ENCODE measurements around the gene TPST2. TPM values are rescaled to one million over a fixed set of nuclear protein-coding genes. Genes with fewer than 3 reads are reported as not detected.

The TPST2 gene
- total and polyA plus RNA-seq, 2 experiments from 2014 or later, result 17.8 to 44.2 TPM

GRCh38 chr22:26579331-26579886 is 10.5 kb downstream of the TPST2 start:
- H3K4me3 ChIP-seq, result no peak overlapping the region
- H3K4me1 ChIP-seq (ENCODE audit: low read depth), result peaks cover 15% of the 10 kb centered on the region
- TF ChIP-seq CTCF (IDR thresholded peaks at IDR 0.05; ENCODE audit: low read depth, low read length), result no peak
- H3K27me3 ChIP-seq, result no peaks in the 10 kb centered on the region
- no peaks in the 10 kb centered on the region for H3K9me3 ChIP-seq (ENCODE audit: low read depth)
- peak overlapping the region; percentile 53 for H3K27ac ChIP-seq
- no peaks in the 10 kb centered on the region for H3K36me3 ChIP-seq
- no peak for DNase-seq (ENCODE audit: low read depth in 1 of 2, low spot score in 1 of 2)

GRCh38 chr22:26577081-26577480 is 12.9 kb downstream of the TPST2 start:
- Histone ChIP-seq H3K4me3 (no peak overlapping the region), H3K27me3 (no peaks in the 10 kb centered on the region), H3K9me3 (ENCODE audit: low read depth) (no peaks in the 10 kb centered on the region), H3K4me1 (ENCODE audit: low read depth) (peaks cover 15% of the 10 kb centered on the region), H3K27ac (no peak overlapping the region), H3K36me3 (no peaks in the 10 kb centered on the region)
- TF ChIP-seq CTCF (IDR thresholded peaks at IDR 0.05; ENCODE audit: low read depth, low read length), result no peak
- no peak for DNase-seq (ENCODE audit: low read depth in 1 of 2, low spot score in 1 of 2)

GRCh38 chr22:26576026-26576680 is 13.8 kb downstream of the TPST2 start:
- no peak for TF ChIP-seq CTCF (IDR thresholded peaks at IDR 0.05; ENCODE audit: low read depth, low read length)
- DNase-seq (ENCODE audit: low read depth in 1 of 2, low spot score in 1 of 2), result no peak
- H3K9me3 ChIP-seq (ENCODE audit: low read depth), result no peaks in the 10 kb centered on the region
- no peaks in the 10 kb centered on the region for H3K36me3 ChIP-seq
- H3K4me3 ChIP-seq, result no peak overlapping the region
- peaks cover 15% of the 10 kb centered on the region for H3K4me1 ChIP-seq (ENCODE audit: low read depth)
- peak overlapping the region; percentile 47 for H3K27ac ChIP-seq
- no peaks in the 10 kb centered on the region for H3K27me3 ChIP-seq

- Histone ChIP-seq H3K36me3 (no peaks in the 10 kb centered on the region), H3K27ac (no peak overlapping the region), H3K4me1 (ENCODE audit: low read depth) (peaks cover 3% of the 10 kb centered on the region), H3K9me3 (ENCODE audit: low read depth) (no peaks in the 10 kb centered on the region), H3K4me3 (no peak overlapping the region), H3K27me3 (no peaks in the 10 kb centered on the region)
- TF ChIP-seq CTCF (IDR thresholded peaks at IDR 0.05; ENCODE audit: low read depth, low read length), result no peak
- DNase-seq (ENCODE audit: low read depth in 1 of 2, low spot score in 1 of 2), result no peak
Measured at GRCh38 chr22:26574001-26574723, 15.8 kb downstream of the TPST2 start.

- H3K27ac ChIP-seq, result peak overlapping the region; percentile 28
- H3K27me3 ChIP-seq, result no peaks in the 10 kb centered on the region
- no peaks in the 10 kb centered on the region for H3K36me3 ChIP-seq
- H3K9me3 ChIP-seq (ENCODE audit: low read depth), result no peaks in the 10 kb centered on the region
- no peak for TF ChIP-seq CTCF (IDR thresholded peaks at IDR 0.05; ENCODE audit: low read depth, low read length)
- DNase-seq (ENCODE audit: low read depth in 1 of 2, low spot score in 1 of 2), result peak in 1 of 2 donors; percentile 71
- H3K4me1 ChIP-seq (ENCODE audit: low read depth), result peaks cover 3% of the 10 kb centered on the region
- H3K4me3 ChIP-seq, result no peak overlapping the region
Measured at GRCh38 chr22:26573026-26573662, 16.8 kb downstream of the TPST2 start.
